Mesenchymal stem cell (in vitro differentiated cells and primary cell): ENCODE data around the gene SMIM38.

Source experiments
- DNase-seq: peaks from one replicate; pipeline ENCODE4 v3.0.0-alpha.2; 2013
- H2AFZ ChIP-seq: one replicate; pipeline ENCODE4 v1.6.1; 2013; ENCODE audit warnings: low read depth, mild to moderate bottlenecking, control low read depth, inconsistent platforms, low read length, moderate library complexity
- H2AK5ac ChIP-seq: 2 replicates; pipeline ENCODE4 v1.6.1; 2013; ENCODE audit warnings: low read length, moderate library complexity, mild to moderate bottlenecking, inconsistent platforms; ENCODE audit not compliant: severe bottlenecking
- H2BK120ac ChIP-seq: one replicate; pipeline ENCODE4 v1.6.1; 2013; ENCODE audit warnings: low read depth, mild to moderate bottlenecking, inconsistent platforms, low read length, moderate library complexity
- H2BK12ac ChIP-seq, 2 experiments: one replicate each; pipeline ENCODE4 v1.6.1; 2013; ENCODE audit warnings: inconsistent platforms in 2 of 2, low read length in 2 of 2, mild to moderate bottlenecking in 2 of 2, moderate library complexity in 2 of 2, control low read depth in 1 of 2
- H2BK15ac ChIP-seq: one replicate; pipeline ENCODE4 v1.6.1; 2013; ENCODE audit warnings: mild to moderate bottlenecking, low read depth, inconsistent platforms; ENCODE audit not compliant: poor library complexity, severe bottlenecking
- H2BK5ac ChIP-seq: 2 replicates; pipeline ENCODE4 v1.6.1; 2013; ENCODE audit warnings: low read depth, mild to moderate bottlenecking, low read length, control low read depth, inconsistent platforms; ENCODE audit not compliant: poor library complexity, severe bottlenecking
- H3K14ac ChIP-seq, 2 experiments: one replicate each; pipeline ENCODE4 v1.6.1; 2013; ENCODE audit warnings: inconsistent platforms in 2 of 2, low read length in 2 of 2, control low read depth in 1 of 2, mild to moderate bottlenecking in 1 of 2, moderate library complexity in 1 of 2
- H3K18ac ChIP-seq, 2 experiments: one replicate each; pipeline ENCODE4 v1.6.1; 2013; ENCODE audit warnings: inconsistent platforms in 2 of 2, low read length in 2 of 2, control low read depth in 1 of 2, low read depth in 1 of 2, mild to moderate bottlenecking in 1 of 2
- H3K23ac ChIP-seq, 2 experiments: one replicate each; pipeline ENCODE4 v1.6.1; 2013; ENCODE audit warnings: inconsistent platforms in 2 of 2, low read length in 2 of 2, mild to moderate bottlenecking in 2 of 2, moderate library complexity in 2 of 2, control low read depth in 1 of 2
- H3K27ac ChIP-seq: 2 replicates; pipeline ENCODE4 v1.5.1; 2013; ENCODE audit warnings: mild to moderate bottlenecking, moderate library complexity, low read length, control low read depth, inconsistent platforms; ENCODE audit not compliant: poor library complexity, severe bottlenecking
- H3K27me3 ChIP-seq, 2 experiments: 2 replicates each; pipeline versions ENCODE4 v1.6.1 to v1.7.0; 2013; ENCODE audit warnings: low read length in 2 of 2, mild to moderate bottlenecking in 2 of 2, moderate library complexity in 2 of 2, control low read depth in 1 of 2, inconsistent platforms in 1 of 2; ENCODE audit not compliant: control insufficient read depth in 1 of 2, insufficient read depth in 1 of 2
- H3K36me3 ChIP-seq, 2 experiments: 2 replicates each; pipeline versions ENCODE4 v1.6.1 to v1.7.0; 2013; ENCODE audit warnings: low read length in 2 of 2, control low read depth in 1 of 2, inconsistent platforms in 1 of 2, low read depth in 1 of 2, mild to moderate bottlenecking in 1 of 2; ENCODE audit not compliant: insufficient read depth in 2 of 2, control insufficient read depth in 1 of 2
- H3K4ac ChIP-seq, 2 experiments: one replicate each; pipeline ENCODE4 v1.6.1; 2013; ENCODE audit warnings: inconsistent platforms in 2 of 2, low read length in 2 of 2, mild to moderate bottlenecking in 2 of 2, moderate library complexity in 2 of 2, control low read depth in 1 of 2, low read depth in 1 of 2
- H3K4me1 ChIP-seq: 2 replicates; pipeline ENCODE4 v1.6.1; 2013; ENCODE audit warnings: low read depth, low read length, control low read depth; ENCODE audit not compliant: control insufficient read depth, insufficient read depth
- H3K4me2 ChIP-seq: 2 replicates; pipeline ENCODE4 v1.6.1; 2013; ENCODE audit warnings: low read length, mild to moderate bottlenecking, inconsistent platforms; ENCODE audit not compliant: poor library complexity, severe bottlenecking
- H3K4me3 ChIP-seq, 2 experiments: 2 replicates each; pipeline versions ENCODE4 v1.5.1 to v1.7.0; 2013; ENCODE audit warnings: low read length in 2 of 2, mild to moderate bottlenecking in 2 of 2, control low read depth in 1 of 2, low read depth in 1 of 2; ENCODE audit not compliant: insufficient read depth in 1 of 2
- H3K79me1 ChIP-seq: replicated peaks from 2 replicates; pipeline ENCODE4 v1.6.1; 2013; ENCODE audit warnings: mild to moderate bottlenecking, control low read depth, low read length, inconsistent platforms; ENCODE audit not compliant: poor library complexity, severe bottlenecking
- H3K9ac ChIP-seq: 2 replicates; pipeline ENCODE4 v1.7.0; 2013; ENCODE audit warnings: mild to moderate bottlenecking, low read length, moderate library complexity
- H3K9me3 ChIP-seq: 2 replicates; pipeline ENCODE4 v1.7.0; 2013; ENCODE audit warnings: mild to moderate bottlenecking, low read length; ENCODE audit not compliant: control insufficient read depth
- H4K8ac ChIP-seq: one replicate; pipeline ENCODE4 v1.6.1; 2013; ENCODE audit warnings: inconsistent platforms, mild to moderate bottlenecking, low read length, moderate library complexity
- H4K91ac ChIP-seq: one replicate; pipeline ENCODE4 v1.6.1; 2013; ENCODE audit warnings: mild to moderate bottlenecking, low read length, inconsistent platforms
- WGBS: methylation state at CpG from one replicate; pipeline ENCODE4 v1.1.7; 2013; ENCODE audit warnings: mixed read lengths; 5-methylcytosine and 5-hydroxymethylcytosine counted together

SMIM38 gene

DNA sequence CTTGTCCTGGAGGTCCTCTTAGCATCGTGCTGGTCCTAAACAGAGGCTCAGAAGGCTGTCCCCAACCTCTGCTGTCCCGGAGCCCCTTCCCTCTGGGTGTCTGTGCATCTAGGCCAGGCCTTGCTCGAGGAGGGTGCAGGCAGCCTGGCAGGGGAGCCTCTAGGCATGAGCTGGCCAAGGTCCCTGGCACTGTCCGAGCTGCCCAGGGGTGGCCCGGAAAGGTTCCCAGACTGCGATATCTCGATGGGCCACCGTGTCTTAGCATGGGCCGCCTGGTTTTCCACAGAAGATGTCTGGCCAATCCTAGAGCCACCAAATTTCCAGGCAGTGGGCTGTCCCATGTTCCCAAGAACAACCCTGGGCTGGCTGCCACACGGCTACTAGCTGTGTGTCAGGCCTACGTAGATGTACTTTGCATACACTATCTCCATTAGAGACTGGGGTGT lies 24.6 kb upstream of the SMIM38 start:
- H3K18ac ChIP-seq: peak overlapping the region in 1 of 2 experiments; percentile 7
- peaks cover 5 to 16% of the 10 kb centered on the region in 2 experiments for H3K27me3 ChIP-seq
- H3K79me1 ChIP-seq: no peaks in the 10 kb centered on the region
- H4K8ac ChIP-seq: peak overlapping the region; percentile 69
- H3K4me1 ChIP-seq: peaks cover 18% of the 10 kb centered on the region
- H3K9ac ChIP-seq: no peak overlapping the region
- H2AFZ ChIP-seq: no peak overlapping the region
- no peak overlapping the region for H3K4me2 ChIP-seq
- H2BK120ac ChIP-seq: no peak overlapping the region
- no peak for DNase-seq
- H4K91ac ChIP-seq: peak overlapping the region; percentile 40
- peak overlapping the region; percentile 43 to 55 for H2BK12ac ChIP-seq
- H3K4ac ChIP-seq: no peak overlapping the region
- H3K4me3 ChIP-seq: no peak overlapping the region
- H3K9me3 ChIP-seq: peaks cover 27% of the 10 kb centered on the region
- H2BK15ac ChIP-seq: peak overlapping the region; percentile 37
- H3K36me3 ChIP-seq: no peaks in the 10 kb centered on the region
- no peak overlapping the region for H3K14ac ChIP-seq
- H3K27ac ChIP-seq: no peak overlapping the region
- no peak overlapping the region for H2BK5ac ChIP-seq
- 96% methylated on average over 11 of the region's 11 CpGs for WGBS
- H2AK5ac ChIP-seq: no peak overlapping the region
- H3K23ac ChIP-seq: no peak overlapping the region

DNA sequence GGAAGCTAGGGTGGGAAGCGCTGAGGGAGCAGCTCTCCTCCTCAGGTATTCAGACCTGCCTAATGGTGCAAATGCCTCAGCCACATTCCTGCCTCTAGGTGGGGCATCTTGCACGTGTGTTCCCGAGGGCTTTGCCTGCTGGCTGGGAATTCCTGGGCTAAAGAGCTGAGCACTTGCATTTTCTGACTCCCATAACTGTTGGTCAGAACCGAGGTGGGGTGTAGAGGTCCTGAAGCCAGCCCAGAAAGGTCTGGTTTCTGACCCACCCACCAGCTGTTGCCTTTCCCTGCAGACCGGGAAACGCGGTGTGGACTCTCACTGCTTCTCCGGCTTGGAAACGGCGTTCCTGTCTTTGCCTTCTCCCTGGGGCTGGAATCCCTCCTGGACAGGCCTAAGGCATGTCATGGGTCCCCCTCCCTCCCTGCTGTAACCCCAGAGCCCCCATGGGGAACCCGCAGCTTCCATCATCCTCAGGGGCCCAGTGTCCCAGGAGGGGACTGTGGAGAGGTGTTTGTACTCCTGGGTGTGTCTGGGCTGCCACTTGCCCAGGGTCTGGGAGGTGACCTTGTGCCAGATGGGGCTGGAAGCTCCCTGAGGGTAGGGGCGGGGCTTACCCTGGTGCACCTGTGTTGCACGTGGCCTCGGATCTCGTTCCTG lies 24.0 kb upstream of the SMIM38 start:
- Histone ChIP-seq H3K27me3 (peaks cover 7 to 10% of the 10 kb centered on the region in 2 experiments), H2AFZ (no peak overlapping the region), H3K4ac (peak overlapping the region in 1 of 2 experiments; percentile 51), H2BK12ac (peak overlapping the region in 1 of 2 experiments; percentile 51), H2BK120ac (no peak overlapping the region), H3K23ac (no peak overlapping the region), H3K4me2 (no peak overlapping the region), H3K9ac (no peak overlapping the region), H3K18ac (peak overlapping the region; percentile 37 to 61), H2BK5ac (no peak overlapping the region), H3K36me3 (no peaks in the 10 kb centered on the region), H3K27ac (no peak overlapping the region), H2BK15ac (peak overlapping the region; percentile 84), H3K4me1 (peaks cover 18% of the 10 kb centered on the region), H3K9me3 (peaks cover 27% of the 10 kb centered on the region), H3K4me3 (no peak overlapping the region), H3K14ac (peak overlapping the region in 1 of 2 experiments; percentile 4), H2AK5ac (no peak overlapping the region), H3K79me1 (no peaks in the 10 kb centered on the region), H4K91ac (peak overlapping the region; percentile 44), H4K8ac (peak overlapping the region; percentile 35)
- DNase-seq: peak; percentile 68
- WGBS: 52% methylated on average over 14 of the region's 15 CpGs

DNA sequence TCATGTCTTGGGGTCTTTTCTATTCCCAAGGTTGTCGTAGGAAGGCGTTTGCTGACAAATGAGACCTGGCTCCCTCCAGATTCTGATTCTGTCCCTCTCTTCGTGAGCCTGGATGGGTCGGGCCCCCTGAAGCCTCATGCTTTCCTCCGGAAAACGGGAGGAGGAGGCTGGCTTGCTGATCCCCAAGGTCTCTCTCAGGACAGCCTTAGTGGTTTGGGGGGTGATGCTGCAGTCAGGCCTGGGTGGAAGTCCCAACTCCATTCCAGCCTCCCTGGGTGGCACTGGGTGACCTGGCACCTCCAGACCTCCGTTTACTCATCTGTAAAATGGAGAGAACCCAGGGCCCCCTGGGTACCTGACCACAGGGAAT lies 23.4 kb upstream of the SMIM38 start:
- Histone ChIP-seq H2AK5ac (no peak overlapping the region), H3K4ac (no peak overlapping the region), H3K9me3 (peaks cover 27% of the 10 kb centered on the region), H2BK12ac (peak overlapping the region in 1 of 2 experiments; percentile 32), H3K36me3 (no peaks in the 10 kb centered on the region), H3K18ac (peak overlapping the region in 1 of 2 experiments; percentile 37), H2BK5ac (no peak overlapping the region), H2BK15ac (no peak overlapping the region), H3K27ac (no peak overlapping the region), H3K9ac (no peak overlapping the region), H3K4me2 (no peak overlapping the region), H3K23ac (no peak overlapping the region), H3K14ac (no peak overlapping the region), H3K4me1 (peaks cover 18% of the 10 kb centered on the region), H2AFZ (no peak overlapping the region), H2BK120ac (no peak overlapping the region), H4K8ac (peak overlapping the region; percentile 63), H3K79me1 (no peaks in the 10 kb centered on the region), H4K91ac (no peak overlapping the region), H3K27me3 (peaks cover 8 to 11% of the 10 kb centered on the region in 2 experiments), H3K4me3 (no peak overlapping the region)
- 96% methylated on average over 7 of the region's 7 CpGs for WGBS
- no peak for DNase-seq

DNA sequence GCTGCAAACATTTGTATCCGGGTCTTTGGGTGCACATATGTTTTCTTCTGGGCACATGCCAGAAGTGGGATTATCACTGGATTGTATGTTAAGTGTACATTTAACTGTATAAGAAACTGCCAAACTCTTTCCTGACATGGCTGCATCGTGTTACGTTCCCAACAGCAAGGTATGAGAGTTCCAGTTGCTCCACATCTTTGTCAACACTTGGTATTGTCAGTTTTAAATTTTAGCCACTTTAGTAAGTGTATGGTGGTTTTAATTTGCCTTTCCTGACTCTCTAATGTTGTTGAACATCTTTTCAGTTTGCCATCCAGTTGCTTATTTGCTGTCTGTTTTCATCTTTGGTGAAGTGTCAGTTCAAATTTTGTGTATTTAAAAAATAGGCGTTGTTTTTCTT lies 22.5 kb upstream of the SMIM38 start:
- H3K36me3 ChIP-seq: no peaks in the 10 kb centered on the region
- no peak overlapping the region for H3K4ac ChIP-seq

More for the DNA sequence above, 22.5 kb upstream of the SMIM38 start:
- H4K91ac ChIP-seq: no peak overlapping the region
- no peak overlapping the region for H3K4me2 ChIP-seq
- H2BK15ac ChIP-seq: no peak overlapping the region
- H2BK12ac ChIP-seq: no peak overlapping the region
- H2AFZ ChIP-seq: no peak overlapping the region
- 93% methylated on average over 4 of the region's 4 CpGs for WGBS
- H3K14ac ChIP-seq: no peak overlapping the region
- H3K27me3 ChIP-seq: peaks cover 6 to 21% of the 10 kb centered on the region in 2 experiments
- no peak overlapping the region for H3K9ac ChIP-seq
- no peak overlapping the region for H2AK5ac ChIP-seq
- no peak overlapping the region for H3K27ac ChIP-seq
- no peak overlapping the region for H2BK5ac ChIP-seq
- no peak overlapping the region for H3K4me3 ChIP-seq
- H4K8ac ChIP-seq: no peak overlapping the region
- no peak for DNase-seq
- H3K23ac ChIP-seq: no peak overlapping the region
- H3K9me3 ChIP-seq: peaks cover 19% of the 10 kb centered on the region
- H3K79me1 ChIP-seq: no peaks in the 10 kb centered on the region
- H3K4me1 ChIP-seq: peaks cover 19% of the 10 kb centered on the region
- no peak overlapping the region for H2BK120ac ChIP-seq
- no peak overlapping the region for H3K18ac ChIP-seq
